ENCODE results near the gene PEX14. TPM values are rescaled to one million over a fixed set of nuclear protein-coding genes. Genes with fewer than 3 reads are reported as not detected.
"Not testable (repeated sequence)": the region's sequence is repeated elsewhere in the genome, so short reads cannot be mapped to it uniquely, and the experiment has no call there.

Gene PEX14
- total RNA-seq, 1 donor from 2014 or later: 28.0 TPM

- Mint-ChIP-seq H3K4me3 (peak overlapping the region; percentile 59), H3K9me3 (no peaks in the 10 kb centered on the region), H3K4me1 (peaks cover 12% of the 10 kb centered on the region), H3K27me3 (ENCODE audit: low read depth) (no peaks in the 10 kb centered on the region), H3K27ac (ENCODE audit: unreplicated experiment) (no peak overlapping the region), H3K36me3 (ENCODE audit: low read depth) (peaks cover 4% of the 10 kb centered on the region)
- no peak for DNase-seq (ENCODE audit: low read depth, low spot score)
- TF ChIP-seq CTCF (conservative IDR thresholded peaks at IDR 0.05): no peak
These were observed 18.7 kb upstream of the PEX14 start for GRCh38 chr1:10456048-10456447.

DNA sequence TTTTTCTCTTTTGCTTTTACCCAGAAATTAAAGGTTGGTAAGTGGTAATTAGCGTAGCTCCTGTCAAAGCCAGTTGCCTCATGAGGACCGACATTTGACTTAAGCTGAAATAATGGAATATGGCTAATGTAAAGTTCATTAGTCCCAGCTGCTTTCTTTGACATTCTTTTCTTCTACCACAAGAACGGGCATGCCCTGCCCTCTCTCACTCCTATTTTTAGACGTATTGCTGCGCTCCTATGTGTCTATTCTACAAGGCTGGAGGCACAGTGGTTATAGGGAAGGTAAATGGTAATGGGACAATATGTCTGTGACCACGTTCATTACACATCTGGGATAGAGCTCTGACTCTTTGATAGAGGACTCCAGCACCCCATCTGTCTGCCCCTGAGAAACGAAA, 18.1 kb upstream of the PEX14 start:
- peaks cover 10% of the 10 kb centered on the region for H3K36me3 Mint-ChIP-seq (ENCODE audit: low read depth)
- H3K9me3 Mint-ChIP-seq: no peaks in the 10 kb centered on the region
- no peak overlapping the region for H3K27ac Mint-ChIP-seq (ENCODE audit: unreplicated experiment)
- no peaks in the 10 kb centered on the region for H3K27me3 Mint-ChIP-seq (ENCODE audit: low read depth)
- H3K4me3 Mint-ChIP-seq: no peak overlapping the region
- TF ChIP-seq CTCF (conservative IDR thresholded peaks at IDR 0.05): no peak
- H3K4me1 Mint-ChIP-seq: peaks cover 6% of the 10 kb centered on the region
- DNase-seq (ENCODE audit: low read depth, low spot score): no peak

DNA sequence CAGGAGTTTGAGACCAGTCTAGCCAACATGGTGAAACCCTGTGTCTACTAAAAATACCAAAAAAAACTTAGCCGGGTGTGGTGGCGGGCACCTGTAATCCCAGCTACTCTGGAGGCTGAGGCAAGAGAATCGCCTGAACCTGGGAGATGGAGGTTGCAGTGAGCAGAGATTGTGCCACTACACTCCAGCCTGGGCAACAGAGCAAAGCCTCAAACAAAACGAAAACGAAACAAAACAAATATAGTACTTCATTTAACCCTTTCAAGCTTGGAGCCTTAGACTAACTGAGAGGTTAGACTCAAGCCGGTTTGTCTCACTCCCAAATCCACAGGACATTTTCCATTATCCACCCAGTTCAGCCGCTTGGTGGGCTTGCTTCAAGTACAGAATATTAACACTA, 17.3 kb upstream of the PEX14 start:
- not testable (repeated sequence) for H3K36me3 Mint-ChIP-seq (ENCODE audit: low read depth); DNase-seq (ENCODE audit: low read depth, low spot score); H3K27ac Mint-ChIP-seq (ENCODE audit: unreplicated experiment); H3K4me1 Mint-ChIP-seq; H3K27me3 Mint-ChIP-seq (ENCODE audit: low read depth); H3K4me3 Mint-ChIP-seq; H3K9me3 Mint-ChIP-seq

DNA sequence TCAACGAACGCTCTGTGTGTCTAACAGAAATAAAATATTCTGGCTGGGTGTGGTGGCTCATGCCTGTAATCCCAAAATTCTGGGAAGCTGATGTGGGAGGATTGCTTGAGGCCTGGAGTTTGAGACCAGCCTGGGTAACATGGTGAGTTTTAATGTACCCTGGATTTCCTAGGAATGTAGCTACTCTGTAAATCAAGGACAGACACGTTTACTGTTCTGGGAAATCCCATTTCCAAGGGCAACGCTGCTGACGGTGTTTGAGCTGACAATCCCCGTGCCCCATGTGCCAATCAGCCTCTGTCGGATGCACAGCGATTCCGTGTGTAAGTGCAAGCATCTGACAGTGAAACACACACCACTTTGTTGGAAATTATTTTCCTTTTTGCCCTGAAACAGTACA, 16.9 kb upstream of the PEX14 start:
- H3K27ac Mint-ChIP-seq (ENCODE audit: unreplicated experiment): no peak overlapping the region
- peaks cover 10% of the 10 kb centered on the region for H3K36me3 Mint-ChIP-seq (ENCODE audit: low read depth)
- H3K4me3 Mint-ChIP-seq: no peak overlapping the region
- TF ChIP-seq CTCF (conservative IDR thresholded peaks at IDR 0.05): no peak
- H3K27me3 Mint-ChIP-seq (ENCODE audit: low read depth): no peaks in the 10 kb centered on the region
- H3K9me3 Mint-ChIP-seq: no peaks in the 10 kb centered on the region
- H3K4me1 Mint-ChIP-seq: peaks cover 4% of the 10 kb centered on the region
- no peak for DNase-seq (ENCODE audit: low read depth, low spot score)

GRCh38 chr1:10459184-10459583, 15.6 kb upstream of the PEX14 start:
- H3K4me1 Mint-ChIP-seq: peaks cover 4% of the 10 kb centered on the region
- H3K27me3 Mint-ChIP-seq (ENCODE audit: low read depth): no peaks in the 10 kb centered on the region
- peaks cover 10% of the 10 kb centered on the region for H3K36me3 Mint-ChIP-seq (ENCODE audit: low read depth)
- H3K27ac Mint-ChIP-seq (ENCODE audit: unreplicated experiment): no peak overlapping the region
- no peak overlapping the region for H3K4me3 Mint-ChIP-seq
- DNase-seq (ENCODE audit: low read depth, low spot score): no peak
- no peak for TF ChIP-seq CTCF (conservative IDR thresholded peaks at IDR 0.05)
- no peaks in the 10 kb centered on the region for H3K9me3 Mint-ChIP-seq

GRCh38 chr1:10467078-10467477, 7.7 kb upstream of the PEX14 start:
- H3K9me3 Mint-ChIP-seq: no peaks in the 10 kb centered on the region
- peaks cover 13% of the 10 kb centered on the region for H3K4me1 Mint-ChIP-seq
- H3K27ac Mint-ChIP-seq (ENCODE audit: unreplicated experiment): no peak overlapping the region
- no peak for DNase-seq (ENCODE audit: low read depth, low spot score)
- H3K27me3 Mint-ChIP-seq (ENCODE audit: low read depth): no peaks in the 10 kb centered on the region
- no peak overlapping the region for H3K4me3 Mint-ChIP-seq
- no peak for TF ChIP-seq CTCF (conservative IDR thresholded peaks at IDR 0.05)
- peaks cover 6% of the 10 kb centered on the region for H3K36me3 Mint-ChIP-seq (ENCODE audit: low read depth)

Data from neural crest cell (in vitro differentiated cells).